ENCODE measurements around the gene NEXN.
"Not testable (repeated sequence)": the region's sequence is repeated elsewhere in the genome, so short reads cannot be mapped to it uniquely, and the experiment has no call there.

NEXN gene

DNA sequence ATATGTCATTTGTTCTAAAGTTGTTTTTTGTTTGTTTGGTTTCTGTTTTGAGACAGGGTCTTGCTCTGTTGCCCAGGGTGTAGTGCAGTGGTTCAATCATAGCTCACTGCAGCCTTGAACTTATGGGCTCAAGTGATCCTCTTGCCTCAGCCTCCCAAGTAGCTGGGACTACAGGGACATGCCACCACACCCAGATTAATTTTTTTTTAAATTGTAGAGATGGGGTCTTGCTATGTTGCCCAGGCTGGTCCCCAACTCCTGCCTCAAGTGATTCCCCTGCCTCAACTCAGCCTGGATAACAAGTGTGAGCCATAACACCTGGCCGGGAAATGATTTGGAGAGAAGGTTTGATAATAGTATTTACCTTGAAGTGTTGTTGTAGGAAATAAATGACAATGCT is 18.2 kb downstream of the NEXN start:
- no peak for DNase-seq

DNA sequence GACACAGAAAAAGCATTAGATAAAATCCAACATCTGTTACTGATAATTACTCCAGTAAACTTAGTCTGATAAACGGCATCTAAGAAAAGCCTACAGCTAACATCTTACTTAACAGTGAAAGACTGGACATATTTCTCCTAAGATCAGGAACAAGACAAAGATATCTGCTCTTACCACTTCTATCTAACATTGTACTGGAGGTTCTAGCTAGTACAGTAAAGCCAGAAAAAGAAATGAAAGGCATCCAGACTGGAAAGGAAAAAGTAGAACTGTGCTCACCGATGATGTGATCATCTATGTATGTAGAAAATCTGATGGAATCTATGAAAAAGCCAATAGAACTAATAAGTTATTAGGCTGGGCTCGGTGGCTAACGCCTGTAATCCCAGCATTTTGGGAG is 21.7 kb downstream of the NEXN start:
- no peak for DNase-seq

DNA sequence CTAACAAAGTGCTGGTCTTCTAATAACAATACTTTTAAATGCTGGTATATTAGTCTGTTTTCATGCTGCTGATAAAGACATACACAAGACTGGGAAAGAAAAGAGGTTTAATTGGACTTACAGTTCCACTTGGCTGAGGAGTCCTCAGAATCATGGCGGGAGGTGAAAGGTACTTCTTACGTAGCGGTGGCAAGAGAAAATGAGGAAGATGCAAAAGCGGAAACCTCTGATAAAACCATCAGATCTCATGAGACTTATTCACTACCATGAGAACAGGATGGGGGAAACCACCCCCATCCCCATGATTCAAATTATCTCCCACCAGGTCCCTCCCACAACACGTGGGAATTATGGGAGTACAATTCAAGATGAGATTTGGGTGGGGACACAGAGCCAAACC is 30.5 kb downstream of the NEXN start:
- not testable (repeated sequence) for DNase-seq

DNA sequence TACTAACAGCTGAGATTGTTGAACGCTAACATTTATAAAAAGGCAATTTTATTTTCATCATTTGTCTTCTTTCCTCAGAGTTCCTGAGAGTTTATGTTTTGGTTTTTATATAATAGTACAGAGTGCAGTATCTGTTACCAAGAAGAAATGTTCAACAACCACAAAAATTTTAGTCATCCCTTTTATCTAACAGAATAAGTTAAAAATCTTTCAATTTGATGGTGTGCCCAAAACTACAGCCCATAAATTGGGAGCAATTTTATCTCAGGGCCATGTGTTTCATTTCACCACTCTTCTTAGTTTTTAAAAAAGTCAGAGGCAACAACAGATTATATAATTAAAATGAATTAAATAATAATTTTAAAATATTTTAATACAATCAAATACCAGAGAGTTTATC is 37.1 kb downstream of the NEXN start:
- DNase-seq: no peak

DNA sequence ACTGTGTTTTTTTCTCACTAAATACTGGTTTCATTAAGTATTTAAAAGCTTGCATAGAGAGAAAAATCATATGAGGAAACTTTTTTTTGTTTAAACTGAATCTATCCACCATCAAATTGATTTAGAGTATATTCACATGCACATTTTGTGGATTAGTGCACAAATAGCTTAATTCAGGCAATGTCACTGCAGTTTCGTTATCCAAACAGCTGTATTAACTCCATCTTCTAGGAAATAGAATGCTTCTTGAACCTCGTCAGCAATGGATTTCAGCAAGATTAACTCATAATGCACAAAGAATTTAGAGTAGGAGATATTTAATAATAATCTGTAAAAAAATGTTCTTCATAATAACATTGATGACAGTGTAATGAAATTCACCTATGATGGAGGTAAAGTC is 37.5 kb downstream of the NEXN start:
- DNase-seq: no peak

DNA sequence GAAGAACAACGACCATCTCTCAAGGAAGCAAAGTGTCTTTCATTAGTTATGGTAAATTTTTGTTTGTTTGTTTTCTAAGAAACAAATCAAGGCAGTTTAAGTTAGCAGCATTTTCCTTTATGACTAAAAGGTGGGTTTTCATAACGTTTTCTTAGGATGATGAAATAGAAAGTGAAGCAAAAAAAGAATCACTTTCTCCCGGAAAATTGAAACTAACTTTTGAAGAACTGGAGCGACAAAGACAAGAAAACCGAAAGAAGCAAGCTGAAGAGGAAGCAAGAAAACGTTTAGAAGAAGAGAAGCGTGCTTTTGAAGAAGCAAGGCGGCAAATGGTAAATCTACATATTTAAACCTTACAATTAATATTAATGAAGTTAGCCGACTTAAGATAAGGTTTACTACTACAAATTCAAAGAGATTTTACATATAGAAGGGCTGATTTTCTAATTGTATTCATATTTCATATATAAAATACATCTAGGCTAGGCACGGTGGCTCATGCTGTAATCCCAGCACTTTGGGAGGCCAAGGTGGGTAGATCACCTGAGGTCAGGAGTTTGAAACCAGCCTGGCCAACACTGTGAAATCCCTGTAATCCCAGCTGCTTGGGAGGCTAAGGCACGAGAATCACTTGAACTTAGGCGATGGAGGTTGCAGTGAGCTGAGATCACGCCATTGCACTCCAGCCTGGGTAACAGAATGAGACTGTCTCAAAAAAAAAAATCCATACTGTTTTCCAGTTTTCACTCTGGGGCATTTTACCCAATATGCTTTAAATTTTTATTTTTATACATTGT is 38.3 kb downstream of the NEXN start:
- DNase-seq: no peak

DNA sequence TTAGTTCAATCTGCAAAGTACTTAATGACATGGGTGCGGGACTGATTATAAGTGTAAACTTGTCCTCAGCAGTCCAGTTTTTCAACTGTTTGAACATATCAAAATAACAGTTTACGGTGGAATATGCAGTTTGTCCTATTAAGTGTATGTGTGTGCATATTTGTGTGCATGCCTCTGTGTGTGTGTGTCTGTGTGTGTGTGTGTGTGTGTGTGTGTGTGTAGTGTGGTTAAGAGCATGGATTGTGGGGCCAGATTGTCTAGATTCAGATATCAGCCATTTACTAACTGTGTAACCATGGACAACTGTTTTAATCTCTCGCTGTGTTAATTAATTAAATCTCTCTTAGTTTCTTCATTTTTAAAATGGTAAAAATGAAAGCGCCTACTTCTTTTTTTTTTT is 39.0 kb downstream of the NEXN start:
- no peak for DNase-seq

DNA sequence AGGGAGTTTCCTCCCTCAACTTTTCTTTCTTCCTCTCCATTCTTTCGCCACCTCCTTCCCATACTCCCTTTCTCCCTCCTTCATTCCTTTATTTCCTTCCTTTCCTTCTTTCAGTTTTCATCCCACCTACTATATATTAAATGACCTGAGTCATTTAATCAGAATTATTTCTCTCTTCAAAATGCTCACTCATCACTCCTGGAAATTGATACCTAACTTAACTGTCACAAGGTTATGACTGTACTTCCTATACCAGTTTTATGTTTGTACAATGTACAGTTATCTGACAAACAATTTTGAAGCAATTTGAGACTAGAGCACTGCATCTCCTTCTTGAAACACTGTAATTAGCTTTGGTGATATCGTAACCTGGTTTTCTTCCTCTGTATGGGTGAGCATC is 41.4 kb downstream of the NEXN start:
- no peak for DNase-seq

DNA sequence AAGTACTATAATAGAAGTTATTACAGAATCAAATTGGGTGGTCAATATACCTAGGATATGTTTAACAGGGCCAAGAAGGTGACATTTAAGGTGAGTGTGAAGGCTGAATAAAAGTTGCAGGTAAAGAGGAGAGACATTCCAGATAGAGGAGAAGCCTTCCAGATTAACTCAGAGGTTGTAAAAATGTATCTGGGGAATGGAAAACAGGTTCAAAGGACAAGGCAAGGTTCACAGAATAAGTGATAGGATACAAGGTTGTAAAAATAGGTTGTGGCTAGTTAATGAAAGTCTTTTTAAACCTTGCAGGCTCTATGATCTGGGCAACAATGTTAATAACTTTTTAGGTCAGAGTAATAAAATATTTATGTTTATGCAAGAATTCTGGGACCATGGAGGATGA is 50.2 kb downstream of the NEXN start:
- no peak for DNase-seq

DNA sequence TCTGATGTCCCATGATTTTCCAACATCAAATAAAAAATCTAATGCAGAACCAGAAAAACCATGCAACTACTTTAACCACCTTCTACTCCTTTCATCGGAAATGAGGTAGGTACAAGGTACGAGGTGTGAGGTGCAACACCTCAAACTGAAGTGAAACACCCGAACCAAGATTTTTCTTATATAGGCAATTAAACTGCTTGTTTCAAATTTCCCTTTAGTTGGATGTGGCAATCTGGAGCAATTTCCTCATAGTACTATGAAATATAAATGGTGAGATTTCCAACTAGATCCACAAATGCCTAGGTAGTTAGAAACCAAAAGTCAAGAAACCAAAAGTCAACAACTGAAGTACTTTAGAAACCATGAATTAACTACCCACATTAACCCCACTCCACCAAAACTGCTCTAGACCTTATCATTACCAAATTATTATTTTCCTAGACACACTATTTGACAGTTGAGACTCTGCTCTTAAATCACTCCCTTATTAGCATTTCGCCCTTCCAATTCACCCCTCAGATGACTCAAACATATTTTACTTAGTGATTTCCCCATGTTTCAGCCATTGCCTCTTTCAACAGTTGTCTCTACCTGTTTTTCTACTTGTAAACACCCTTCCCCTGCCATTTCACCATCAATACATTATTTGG is 52.6 kb downstream of the NEXN start:
- no peak for DNase-seq

DNA sequence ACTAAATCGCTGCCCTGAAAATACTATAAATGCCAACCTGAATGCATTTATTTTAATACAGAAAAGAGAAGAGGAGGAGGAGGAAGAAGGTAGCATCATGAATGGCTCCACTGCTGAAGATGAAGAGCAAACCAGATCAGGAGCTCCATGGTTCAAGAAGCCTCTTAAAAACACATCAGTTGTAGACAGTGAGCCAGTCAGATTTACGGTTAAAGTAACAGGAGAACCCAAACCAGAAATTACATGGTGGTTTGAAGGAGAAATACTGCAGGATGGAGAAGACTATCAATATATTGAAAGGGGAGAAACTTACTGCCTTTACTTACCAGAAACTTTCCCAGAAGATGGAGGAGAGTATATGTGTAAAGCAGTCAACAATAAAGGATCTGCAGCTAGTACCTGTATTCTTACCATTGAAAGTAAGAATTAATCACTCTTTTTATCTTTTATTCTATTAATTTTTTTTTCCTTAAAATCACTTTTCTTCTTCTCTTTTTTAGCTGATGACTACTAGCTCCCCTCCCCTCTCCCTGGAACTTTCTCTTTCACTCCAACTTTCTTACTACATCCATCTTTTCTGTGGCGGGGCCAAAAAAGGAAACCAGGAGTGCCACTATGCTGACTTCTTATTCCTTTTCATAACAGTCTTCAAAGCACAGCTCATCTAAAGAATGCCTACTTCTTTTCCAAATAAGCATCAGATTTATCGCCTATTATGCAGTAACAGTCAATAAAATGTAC is 54.1 kb downstream of the NEXN start:
- DNase-seq: no peak

DNA sequence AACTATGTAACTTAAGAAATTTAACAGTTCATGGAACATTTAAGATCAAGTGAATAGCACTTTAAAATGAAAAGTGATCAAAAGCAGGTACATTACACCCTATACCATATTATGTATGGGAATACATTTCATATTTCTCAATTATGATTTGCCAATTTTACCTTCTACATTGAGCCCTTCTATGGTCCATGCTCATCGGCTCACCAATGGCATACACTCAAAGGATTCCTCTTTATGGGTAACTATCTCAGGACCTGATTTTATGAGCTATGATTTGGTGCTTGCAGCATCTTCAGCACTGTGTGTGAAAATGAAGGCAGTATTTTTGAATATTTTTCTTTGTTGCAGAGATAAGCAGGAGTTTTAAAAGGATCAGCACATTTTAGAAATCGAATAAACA is 56.9 kb downstream of the NEXN start:
- no peak for DNase-seq

DNA sequence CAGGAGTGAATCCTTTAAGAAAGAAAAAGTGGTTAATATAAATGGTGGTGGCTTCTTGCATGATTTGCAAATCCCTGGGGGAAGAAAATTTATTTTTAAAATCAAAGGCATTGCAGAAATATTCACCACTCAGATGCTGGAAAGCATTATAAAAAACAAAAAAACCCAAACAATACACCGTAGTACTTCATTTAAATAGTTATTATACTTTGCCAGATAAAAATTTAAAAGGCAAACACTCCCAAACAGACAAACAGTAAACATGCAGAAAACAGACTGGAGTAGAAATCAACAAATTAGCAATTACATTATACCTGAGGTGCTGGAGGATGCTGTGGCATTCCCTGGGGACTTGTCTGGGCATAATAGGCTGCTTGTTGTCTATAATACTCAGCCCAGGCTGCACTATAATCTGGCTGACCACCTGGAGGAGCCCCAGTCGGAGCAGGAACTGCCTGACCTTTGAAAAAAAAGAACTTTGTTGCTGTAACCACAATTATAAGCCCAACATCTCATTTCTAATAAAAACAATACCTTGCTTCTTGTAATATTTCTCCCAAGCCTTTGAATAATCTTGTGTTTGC is 60.5 kb downstream of the NEXN start:
- DNase-seq: no peak

DNA sequence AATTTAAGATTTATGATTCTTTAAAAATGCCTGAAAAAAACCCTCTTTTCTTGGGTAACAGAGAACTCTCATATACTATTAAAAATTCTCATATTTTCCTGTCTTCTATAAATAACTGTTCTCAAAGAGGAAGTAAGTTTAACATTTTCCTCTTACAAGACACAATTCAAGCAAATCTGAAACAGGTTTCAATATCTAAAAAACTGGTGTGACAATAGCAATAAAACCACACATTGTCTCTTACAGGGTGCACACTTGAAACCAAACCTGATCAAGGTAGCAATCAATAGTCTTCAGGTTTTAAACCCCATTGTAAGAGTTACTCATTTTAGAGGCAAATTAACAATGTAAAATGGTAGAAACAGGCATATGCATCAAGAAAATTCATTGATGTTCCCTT is 62.4 kb downstream of the NEXN start:
- no peak for DNase-seq

DNA sequence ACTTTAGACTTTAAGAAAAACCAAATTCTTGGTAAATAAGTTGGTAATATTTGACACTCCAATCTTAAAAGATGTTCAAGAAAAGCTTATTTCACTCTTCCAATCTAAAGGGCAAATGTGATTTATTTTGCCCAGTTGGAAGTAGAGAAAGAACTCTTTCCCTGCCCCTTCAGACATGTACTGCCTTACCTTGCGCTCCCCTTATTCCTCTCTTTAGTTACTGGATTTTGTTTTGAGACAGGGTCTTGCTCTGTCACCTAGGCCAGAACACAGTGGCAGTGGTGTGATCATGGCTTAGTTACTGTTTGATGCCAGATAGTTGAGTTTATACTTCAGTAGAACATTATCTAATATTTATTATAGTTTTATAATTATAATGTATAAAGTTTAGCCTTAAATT is 62.9 kb downstream of the NEXN start:
- DNase-seq: no peak

DNA sequence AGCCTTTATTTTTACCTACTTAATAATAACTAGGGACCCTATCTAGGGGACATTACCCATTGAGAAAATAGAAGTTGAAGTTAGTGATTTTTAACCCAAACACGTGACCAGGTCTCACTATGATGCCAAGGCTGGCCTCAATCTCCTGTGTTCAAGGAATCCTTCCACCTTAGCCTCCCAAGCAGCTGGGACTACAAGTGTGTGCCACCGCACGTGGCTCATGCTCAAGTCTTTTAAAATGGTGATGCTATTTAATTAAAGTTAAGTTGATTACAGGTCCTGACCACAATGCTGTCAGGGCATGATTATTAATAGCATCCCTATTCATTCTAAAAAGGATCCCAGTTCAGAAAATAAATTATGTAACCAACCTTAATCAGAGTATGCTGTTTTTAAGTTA is 65.5 kb downstream of the NEXN start:
- DNase-seq: no peak

DNA sequence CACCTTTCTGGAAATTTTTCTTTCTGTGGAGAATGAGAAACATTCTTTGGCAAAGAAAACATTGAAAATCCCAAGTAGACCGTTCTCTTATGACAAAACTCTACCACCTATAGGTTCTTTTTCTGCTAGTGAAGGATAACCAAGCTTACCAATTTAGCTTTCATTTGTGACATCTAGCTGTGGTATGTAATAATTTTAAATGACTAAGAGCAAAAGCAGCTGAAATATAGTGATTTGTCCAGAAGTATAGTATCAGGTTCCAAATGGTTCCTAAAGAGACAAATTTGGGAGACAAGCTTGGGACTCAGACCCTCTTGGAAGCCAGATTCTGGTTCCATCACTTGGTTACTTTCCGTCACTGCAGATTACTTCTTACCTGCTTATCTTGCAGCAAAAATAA is 66.1 kb downstream of the NEXN start:
- no peak for DNase-seq

DNA sequence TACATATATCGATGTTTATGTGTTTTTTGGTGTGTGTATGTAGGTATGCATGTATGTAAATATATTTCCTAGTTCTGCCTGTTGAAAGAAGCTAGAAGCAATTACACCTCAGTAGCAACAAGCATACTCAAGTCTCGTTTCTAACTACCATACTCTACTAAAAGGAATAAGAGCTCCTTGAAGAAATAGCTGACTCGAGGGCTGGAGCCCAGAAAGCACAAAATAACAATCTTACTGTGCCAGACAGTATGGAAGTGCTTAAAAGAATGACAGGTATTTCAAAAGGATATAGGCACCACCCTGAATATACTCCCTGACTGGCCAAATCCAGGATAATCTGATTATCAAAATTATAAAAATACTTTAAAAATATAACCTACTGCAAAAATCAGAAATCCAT is 67.3 kb downstream of the NEXN start:
- no peak for DNase-seq

DNA sequence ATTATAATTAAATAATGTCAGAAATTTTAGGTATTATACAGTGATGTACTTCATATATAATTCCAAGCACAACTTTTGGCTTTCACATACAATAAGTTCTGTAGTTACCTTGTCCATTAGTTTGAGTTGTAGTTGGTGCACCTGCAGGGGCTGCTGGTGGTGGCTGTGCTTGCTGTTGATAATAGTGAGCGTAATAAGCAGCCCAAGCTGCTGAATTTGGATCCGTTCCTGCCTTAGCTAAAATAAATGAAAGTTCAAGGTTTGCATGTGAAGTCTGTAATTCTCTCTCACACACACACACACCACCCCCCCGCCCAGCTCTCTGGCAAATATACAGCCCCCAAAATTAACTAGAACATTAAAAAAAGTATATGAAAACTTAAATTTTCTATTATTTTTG is 68.0 kb downstream of the NEXN start:
- DNase-seq: no peak

DNA sequence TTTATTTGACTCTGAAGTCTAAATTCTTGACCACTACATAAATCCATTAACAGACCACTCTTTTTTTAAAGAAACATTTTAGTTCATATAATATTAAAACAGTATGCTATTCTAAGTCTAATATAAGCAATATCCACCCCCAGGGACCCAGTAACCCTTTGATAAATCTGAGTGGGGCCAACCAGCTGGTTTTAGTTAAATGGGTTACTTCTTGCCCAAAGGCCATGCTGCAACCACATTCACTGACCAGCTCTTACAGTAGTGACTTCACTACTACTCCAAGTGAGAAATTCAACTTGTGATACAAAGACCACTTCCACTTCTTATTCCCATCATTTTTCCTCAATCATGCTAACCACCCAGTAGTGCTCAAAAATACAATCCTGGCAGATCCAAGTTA is 70.0 kb downstream of the NEXN start:
- DNase-seq: no peak

DNA sequence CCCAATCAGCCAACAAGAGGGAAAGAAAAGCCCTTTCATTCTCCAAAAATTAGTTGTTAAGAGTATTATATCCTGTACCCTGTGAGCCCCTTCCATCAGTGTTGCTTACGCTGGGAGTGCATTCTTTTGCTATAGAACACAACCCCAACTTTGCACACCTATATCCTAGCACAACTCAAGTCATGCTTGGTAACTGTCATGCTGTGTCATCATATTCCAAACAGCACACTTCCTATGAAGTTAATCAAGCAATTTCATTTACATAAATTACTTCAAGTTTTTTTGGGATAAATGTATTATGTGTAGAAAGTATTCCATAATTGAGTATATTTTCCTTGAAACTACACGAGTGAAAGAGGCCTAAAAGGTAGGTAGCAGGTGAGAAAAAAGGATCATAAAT is 70.4 kb downstream of the NEXN start:
- DNase-seq: no peak

DNA sequence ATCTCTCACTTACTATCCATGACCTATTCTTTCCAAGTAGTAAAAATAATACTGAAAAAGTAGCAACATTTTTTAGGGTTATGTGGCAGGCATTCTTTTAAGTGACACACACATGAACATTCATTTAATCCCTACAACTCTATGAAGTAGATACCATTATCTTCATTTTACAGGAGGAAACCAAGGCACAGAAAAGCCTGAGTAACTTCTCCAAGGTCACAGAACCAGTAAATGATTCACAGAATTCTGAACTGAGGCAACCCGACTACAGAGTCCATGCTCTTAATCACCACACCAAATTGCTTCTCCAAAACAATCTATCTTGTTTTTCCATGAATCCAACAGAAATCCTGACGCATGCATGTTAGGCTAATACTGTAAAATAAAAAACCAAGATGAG is 73.0 kb downstream of the NEXN start:
- no peak for DNase-seq

DNA sequence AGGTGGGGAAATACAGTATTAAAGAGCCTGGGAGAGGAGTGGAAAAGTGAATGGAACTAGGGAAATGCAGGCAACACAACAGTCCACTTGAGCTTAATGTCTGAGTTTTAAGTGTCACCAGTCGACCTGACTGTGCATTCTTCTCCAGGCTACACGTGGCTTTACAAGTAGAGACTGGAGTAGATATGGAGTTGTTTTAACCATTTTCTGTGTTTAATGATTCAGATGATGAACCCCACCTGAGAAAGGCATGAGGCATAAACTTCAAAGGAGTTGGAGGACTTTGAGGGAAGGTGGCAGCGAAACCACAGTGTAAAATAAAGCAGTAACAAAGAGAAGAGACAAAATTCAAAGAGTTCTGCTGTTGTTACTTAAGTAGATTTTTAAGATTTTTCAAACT is 77.9 kb downstream of the NEXN start:
- no peak for DNase-seq

DNA sequence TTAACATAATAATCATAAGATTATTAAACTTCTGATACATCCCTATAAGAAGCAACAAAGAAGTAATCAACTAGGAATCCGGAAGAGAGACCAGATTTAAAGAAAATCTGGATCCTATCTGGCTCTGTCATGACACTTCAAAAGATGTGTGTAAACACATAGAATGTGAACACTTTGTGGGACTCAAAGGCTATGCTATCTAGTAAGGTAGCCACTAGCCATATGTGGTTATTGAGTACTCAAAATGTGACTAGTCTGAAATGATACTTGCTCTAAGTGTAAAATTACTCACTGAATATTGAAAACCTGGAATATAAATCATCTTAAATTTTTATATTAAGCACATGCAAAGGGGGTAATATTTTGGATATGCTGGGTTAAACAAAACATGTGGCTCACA is 81.8 kb downstream of the NEXN start:
- no peak for DNase-seq

Data from NCI-H226 (cell line).